HFF-Myc (cell line): ENCODE results near the gene TBRG4.

Source experiments
- DNase-seq: peaks from one replicate; pipeline ENCODE4 v3.0.0-alpha.2; 2011; ENCODE audit warnings: low read depth; ENCODE audit errors: extremely low read depth
- H3K4me3 ChIP-seq: replicated peaks from 2 replicates; pipeline ENCODE4 v1.5.1; 2011; ENCODE audit warnings: low read depth, mild to moderate bottlenecking, control low read depth, low read length
- TF ChIP-seq, protein P1 (sequence below): IDR thresholded peaks from 2 replicates; pipeline ENCODE4 v1.5.1; 2012; ENCODE audit warnings: mild to moderate bottlenecking, low read depth, low read length, control low read depth; ENCODE audit errors: missing control alignments

TBRG4 gene

DNA sequence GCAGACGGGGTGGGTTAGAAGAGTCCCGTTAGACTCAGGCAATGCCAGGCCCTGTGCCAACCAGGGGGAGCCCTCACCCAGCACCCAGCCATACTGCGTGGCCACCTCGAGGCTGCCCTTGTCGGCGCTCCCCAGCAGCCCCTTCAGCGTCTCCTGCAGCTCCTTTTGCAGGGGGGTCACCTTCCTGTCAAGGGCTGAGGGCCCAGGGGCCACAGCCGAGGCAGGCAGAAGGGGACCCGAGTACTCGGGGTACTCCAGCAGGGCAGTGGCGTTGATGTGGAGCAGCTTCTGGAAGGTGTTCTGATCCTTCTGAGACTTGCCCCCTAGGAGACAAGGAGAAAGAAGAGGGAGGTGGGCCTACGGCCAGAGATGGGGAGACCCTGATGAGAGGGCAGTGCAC, 9.7 kb downstream of the TBRG4 start:
- DNase-seq = no peak
- TF ChIP-seq, protein P1, sequence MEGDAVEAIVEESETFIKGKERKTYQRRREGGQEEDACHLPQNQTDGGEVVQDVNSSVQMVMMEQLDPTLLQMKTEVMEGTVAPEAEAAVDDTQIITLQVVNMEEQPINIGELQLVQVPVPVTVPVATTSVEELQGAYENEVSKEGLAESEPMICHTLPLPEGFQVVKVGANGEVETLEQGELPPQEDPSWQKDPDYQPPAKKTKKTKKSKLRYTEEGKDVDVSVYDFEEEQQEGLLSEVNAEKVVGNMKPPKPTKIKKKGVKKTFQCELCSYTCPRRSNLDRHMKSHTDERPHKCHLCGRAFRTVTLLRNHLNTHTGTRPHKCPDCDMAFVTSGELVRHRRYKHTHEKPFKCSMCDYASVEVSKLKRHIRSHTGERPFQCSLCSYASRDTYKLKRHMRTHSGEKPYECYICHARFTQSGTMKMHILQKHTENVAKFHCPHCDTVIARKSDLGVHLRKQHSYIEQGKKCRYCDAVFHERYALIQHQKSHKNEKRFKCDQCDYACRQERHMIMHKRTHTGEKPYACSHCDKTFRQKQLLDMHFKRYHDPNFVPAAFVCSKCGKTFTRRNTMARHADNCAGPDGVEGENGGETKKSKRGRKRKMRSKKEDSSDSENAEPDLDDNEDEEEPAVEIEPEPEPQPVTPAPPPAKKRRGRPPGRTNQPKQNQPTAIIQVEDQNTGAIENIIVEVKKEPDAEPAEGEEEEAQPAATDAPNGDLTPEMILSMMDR = no peak
- no peak overlapping the region for H3K4me3 ChIP-seq

DNA sequence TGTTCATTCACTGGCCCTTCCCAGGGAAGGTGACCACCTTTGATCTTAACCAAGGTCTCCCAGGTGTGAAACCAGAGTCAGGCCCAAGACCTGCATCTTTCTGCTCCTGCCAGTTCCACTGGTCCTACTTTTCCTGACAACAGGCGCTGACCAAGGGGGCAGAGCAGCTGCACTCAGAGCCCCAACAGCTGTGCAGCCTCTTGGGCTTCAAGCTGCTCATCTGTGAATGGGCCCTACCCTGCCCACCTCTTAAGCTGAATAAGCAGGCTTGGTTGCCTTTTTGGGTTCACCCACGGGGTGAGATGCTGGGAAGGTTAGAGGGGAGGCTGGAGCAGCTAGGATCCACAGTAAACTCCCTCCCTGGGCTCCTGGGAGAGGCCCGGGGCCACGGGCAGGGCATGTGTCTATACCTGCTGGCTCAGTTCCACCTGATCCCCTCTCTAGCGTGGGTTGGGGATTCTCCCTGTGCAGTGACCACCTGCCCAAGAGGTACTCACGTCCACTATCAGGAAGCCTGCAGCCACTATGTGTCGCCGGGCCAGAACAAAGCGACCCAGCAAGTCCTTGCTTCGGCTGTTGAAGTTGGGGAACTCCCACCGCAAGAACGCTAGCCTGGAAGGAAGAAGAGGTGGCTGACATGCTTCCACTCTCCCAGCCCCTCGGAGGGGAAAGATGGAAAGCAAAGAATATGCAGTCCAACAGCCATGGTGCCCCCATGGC, 10.6 kb downstream of the TBRG4 start:
- no peak overlapping the region for H3K4me3 ChIP-seq
- DNase-seq = no peak
- TF ChIP-seq, protein P1 = no peak

DNA sequence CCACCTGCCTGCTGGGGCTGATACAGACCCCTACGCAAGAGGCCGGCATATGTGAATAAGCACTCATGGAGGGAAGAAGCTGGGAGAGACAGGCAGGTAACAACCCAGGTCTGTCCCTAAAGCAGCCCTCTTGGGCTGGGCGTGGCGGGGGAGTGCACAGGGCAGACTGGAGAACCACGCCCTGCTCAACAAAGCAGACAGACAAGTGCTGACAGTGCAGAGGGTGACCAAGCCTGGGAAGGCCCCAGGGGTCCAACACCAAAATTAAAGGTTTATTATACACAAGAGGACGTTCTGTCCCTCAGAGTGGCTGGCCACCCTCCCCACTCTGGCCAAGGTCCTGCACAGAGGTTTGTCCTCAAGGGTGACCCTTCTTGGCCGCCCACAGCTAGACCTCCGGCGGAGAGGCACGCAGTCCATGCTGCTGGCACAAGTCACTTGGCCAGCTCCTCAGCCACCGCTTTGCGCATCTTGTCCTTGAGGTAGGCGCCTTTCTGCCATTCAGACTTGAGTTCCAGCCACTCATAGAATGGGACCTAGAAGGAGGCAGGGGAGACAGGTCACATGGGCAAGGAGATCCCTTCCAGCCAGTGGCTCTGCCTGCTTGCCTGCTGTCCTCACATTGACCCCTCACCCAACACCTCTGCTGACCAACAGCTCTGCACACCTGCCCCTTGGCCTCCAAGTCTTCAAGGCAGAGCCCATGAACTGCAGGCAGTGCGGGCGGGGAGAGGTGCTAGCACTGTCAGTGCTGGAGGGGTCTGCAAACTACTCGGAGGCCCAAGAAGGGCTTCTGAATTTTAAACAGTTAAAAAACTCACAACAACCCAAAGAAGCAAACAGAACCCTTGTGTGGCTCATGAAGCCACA, 11.4 kb downstream of the TBRG4 start:
- H3K4me3 ChIP-seq = no peak overlapping the region
- DNase-seq = no peak
- TF ChIP-seq, protein P1 = no peak

DNA sequence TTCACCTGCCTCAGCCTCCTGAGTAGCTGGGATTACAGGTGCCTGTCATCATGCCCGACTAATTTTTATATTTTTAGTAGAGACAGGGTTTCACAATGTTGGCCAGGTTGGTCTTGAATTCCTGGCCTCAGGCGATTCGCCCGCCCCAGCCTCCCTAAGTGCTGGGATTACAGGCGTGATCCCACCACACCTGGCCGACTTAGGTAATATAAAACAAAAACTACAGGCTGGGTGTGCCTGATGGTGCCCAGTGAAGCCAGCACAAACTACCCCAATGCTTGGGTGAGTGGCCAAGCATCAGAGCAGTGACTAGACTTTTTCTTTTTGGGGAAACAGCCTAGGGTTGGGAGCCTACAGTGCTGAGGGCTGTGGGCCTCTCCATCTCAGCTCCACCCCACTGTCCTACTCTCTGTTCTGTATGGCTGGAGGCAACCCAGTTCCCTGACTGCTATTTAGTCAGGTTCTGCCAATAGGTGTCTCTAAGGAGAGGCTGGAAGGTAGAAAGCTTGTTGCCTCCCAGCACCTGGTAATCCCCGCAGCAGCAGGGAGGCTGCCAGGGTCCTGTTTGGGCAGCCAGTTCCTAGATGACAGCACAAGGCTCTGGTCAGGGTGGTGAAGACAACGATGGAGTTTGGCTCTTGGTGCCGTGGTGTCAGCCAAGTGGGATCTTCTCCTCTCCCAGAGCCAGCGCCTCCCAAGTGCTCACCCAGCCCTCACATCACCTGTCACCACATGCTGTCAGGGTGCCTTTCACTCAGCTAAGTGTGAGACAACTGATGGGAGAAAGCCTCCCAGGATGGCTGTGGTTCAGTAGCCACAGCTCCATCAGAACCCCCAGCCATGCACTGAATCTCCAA, 12.3 kb downstream of the TBRG4 start:
- no peak overlapping the region for H3K4me3 ChIP-seq
- TF ChIP-seq, protein P1 = no peak
- no peak for DNase-seq

DNA sequence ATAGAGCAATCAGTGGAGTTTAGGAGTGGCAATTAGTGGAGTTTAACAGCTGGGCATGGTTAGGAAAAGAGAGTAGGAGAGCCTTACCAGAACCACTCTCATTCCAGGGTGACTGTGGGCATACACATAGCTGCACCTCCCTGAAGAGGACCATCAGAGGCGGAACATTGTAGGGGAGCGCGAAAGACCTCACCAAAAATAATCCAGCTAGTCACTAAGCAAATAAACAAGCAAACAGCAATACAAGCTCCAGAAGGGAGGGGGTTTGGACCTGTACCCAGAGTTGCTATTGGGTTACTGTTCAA, 18.6 kb downstream of the TBRG4 start:
- no peak for DNase-seq
- no peak overlapping the region for H3K4me3 ChIP-seq
- TF ChIP-seq, protein P1 = no peak

DNA sequence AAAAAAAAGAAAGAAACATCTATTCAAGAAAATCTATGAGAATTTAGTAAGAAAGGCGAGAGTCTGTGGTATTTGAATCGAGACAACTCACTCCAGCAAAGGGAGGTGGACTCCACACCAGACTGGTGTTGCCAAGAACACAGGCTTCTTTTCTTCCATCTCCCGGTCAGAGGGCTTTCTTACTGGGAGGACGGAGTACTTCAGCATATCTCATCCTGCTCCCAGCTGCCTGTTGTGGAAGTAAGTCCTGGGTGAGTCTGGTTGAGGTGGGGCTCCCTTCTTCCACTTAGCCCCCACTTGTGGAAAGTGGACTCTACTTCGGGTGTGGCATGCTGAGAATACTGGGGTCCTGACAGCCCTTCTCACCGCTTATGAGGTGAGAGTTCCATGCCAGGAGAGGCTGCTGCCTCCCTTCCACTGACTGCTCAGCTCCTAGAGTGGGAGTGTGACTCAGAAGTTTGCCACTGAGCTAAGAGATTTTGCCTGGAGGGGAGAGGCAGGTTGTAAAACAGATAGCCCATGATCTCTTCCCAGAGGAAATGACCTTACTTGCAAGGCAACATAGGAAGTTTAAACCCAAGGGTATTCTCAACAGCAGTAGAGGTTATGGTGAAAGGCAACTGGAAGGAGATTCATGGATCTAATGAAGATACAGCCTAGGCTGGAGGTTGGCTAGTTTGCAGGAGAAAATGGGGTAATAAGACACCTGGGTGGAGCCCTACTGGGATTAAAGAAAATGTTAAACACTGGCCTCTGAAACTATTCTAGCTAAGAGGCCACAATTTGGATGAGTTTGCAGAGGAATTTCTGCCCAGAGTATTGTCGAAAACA, 19.2 kb downstream of the TBRG4 start:
- DNase-seq = no peak
- TF ChIP-seq, protein P1 = no peak
- H3K4me3 ChIP-seq = no peak overlapping the region
